Measurements from ENCODE around the gene GSTM3.
"Not testable (repeated sequence)": the region's sequence is repeated elsewhere in the genome, so short reads cannot be mapped to it uniquely, and the experiment has no call there.

The GSTM3 gene

GRCh38 chr1:109761227-109762038 is 20.6 kb upstream of the GSTM3 start:
- no peak for DNase-seq (ENCODE audit: low spot score)

- DNase-seq (ENCODE audit: low spot score), result no peak
Observed at GRCh38 chr1:109760581-109761226, 19.9 kb upstream of the GSTM3 start.

- DNase-seq (ENCODE audit: low spot score), result no peak
Observed at GRCh38 chr1:109759513-109760334, 18.9 kb upstream of the GSTM3 start.

- no peak for DNase-seq (ENCODE audit: low spot score)
Observed at GRCh38 chr1:109757936-109758786, 17.3 kb upstream of the GSTM3 start.

- DNase-seq (ENCODE audit: low spot score), result no peak
Observed at GRCh38 chr1:109756848-109757521, 16.1 kb upstream of the GSTM3 start.

- DNase-seq (ENCODE audit: low spot score), result not testable (repeated sequence)
Observed at GRCh38 chr1:109756325-109756724, 15.5 kb upstream of the GSTM3 start.

GRCh38 chr1:109754738-109755137 is 13.9 kb upstream of the GSTM3 start:
- no peak for DNase-seq (ENCODE audit: low spot score)

GRCh38 chr1:109751531-109752260 is 10.9 kb upstream of the GSTM3 start:
- no peak for DNase-seq (ENCODE audit: low spot score)

GRCh38 chr1:109750920-109751319 is 10.1 kb upstream of the GSTM3 start:
- DNase-seq (ENCODE audit: low spot score), result no peak

- DNase-seq (ENCODE audit: low spot score), result no peak
Observed at GRCh38 chr1:109750241-109750882, 9.5 kb upstream of the GSTM3 start.

GRCh38 chr1:109749221-109749620 is 8.4 kb upstream of the GSTM3 start:
- no peak for DNase-seq (ENCODE audit: low spot score)

- not testable (repeated sequence) for DNase-seq (ENCODE audit: low spot score)
Observed at GRCh38 chr1:109748311-109748710, 7.5 kb upstream of the GSTM3 start.

- peak; percentile 84 for DNase-seq (ENCODE audit: low spot score)
Observed at GRCh38 chr1:109739738-109740614, 862 bp downstream of the GSTM3 start.

GRCh38 chr1:109733236-109733870 is 7.5 kb downstream of the GSTM3 start:
- no peak for DNase-seq (ENCODE audit: low spot score)

GRCh38 chr1:109732390-109732881 is 8.4 kb downstream of the GSTM3 start:
- no peak for DNase-seq (ENCODE audit: low spot score)

- no peak for DNase-seq (ENCODE audit: low spot score)
Observed at GRCh38 chr1:109730666-109731065, 10.2 kb downstream of the GSTM3 start.

- DNase-seq (ENCODE audit: low spot score), result no peak
Observed at GRCh38 chr1:109728870-109729269, 12.0 kb downstream of the GSTM3 start.

- DNase-seq (ENCODE audit: low spot score), result no peak
Observed at GRCh38 chr1:109726728-109727373, 14.0 kb downstream of the GSTM3 start.

Measured in CD4-positive, alpha-beta T cell treated with Interleukin-15 for 4 hours (primary cell).